GM12878 (cell line): ENCODE measurements around the gene CARD11. TPM values are rescaled to one million over a fixed set of nuclear protein-coding genes. Genes with fewer than 3 reads are reported as not detected.

ENCODE experiments used
- ATAC-seq: fragments of 200-7000 bp; cut with Tn5 transposase; 3 replicates; pipeline ENCODE4 v1.9.1; 2020; ENCODE audit warnings: mild to moderate bottlenecking, moderate library complexity
- BruUV-seq: library from RNA; stranded (reverse); fragments of 400-500 nt; replicated peaks from 2 replicates; lab custom pipeline; 2021; lab: Mats Ljungman, UMichigan
- CTCF ChIA-PET: fragments of 300-600 bp; sonication (Branson Sonifier 250); formaldehyde crosslinking; extraction: SDS; loops from one replicate; lab custom pipeline; 2021; ENCODE audit warnings: inconsistent platforms; lab: Yijun Ruan, JAX
- POLR2A ChIA-PET: fragments of 350-600 bp; formaldehyde crosslinking; extraction: SDS; loops from one replicate; lab custom pipeline; 2021; ENCODE audit warnings: inconsistent platforms; lab: Charles Lee
- RAD21 ChIA-PET: fragments of 300-600 bp; sonication (Branson Sonifier 250); formaldehyde crosslinking; loops from one replicate; lab custom pipeline; 2023; ENCODE audit warnings: antibody characterized with exemption; ENCODE audit not compliant: unreplicated experiment; lab: Charles Lee
- SMC1A ChIA-PET: fragments of 300-600 bp; sonication (Branson Sonifier 250); formaldehyde crosslinking; loops from one replicate; lab custom pipeline; 2023; ENCODE audit not compliant: unreplicated experiment, uncharacterized antibody; lab: Charles Lee
- DNase-seq: peaks from one replicate; pipeline ENCODE4 v3.0.0-alpha.2; 2011; ENCODE audit warnings: low read depth, low spot score
- FAIRE-seq: peaks from 3 replicates; lab custom pipeline; 2011; peaks lifted over from hg19 to GRCh38; lab: Jason Lieb, UNC
- H2AFZ ChIP-seq: 2 replicates; pipeline ENCODE4 v1.6.0; 2011; ENCODE audit warnings: low read depth, low read length, control low read depth; ENCODE audit not compliant: control insufficient read depth
- H3K27ac ChIP-seq: 2 replicates; pipeline ENCODE4 v1.5.1; 2011; ENCODE audit warnings: control low read depth; ENCODE audit not compliant: control insufficient read depth, insufficient read depth
- H3K27me3 ChIP-seq, 2 experiments: replicated peaks in 1 of 2; 2 replicates each; pipeline versions ENCODE4 v1.6.0 to v1.6.1; 2011; ENCODE audit warnings: low read length in 1 of 2; ENCODE audit not compliant: control insufficient read depth in 2 of 2, insufficient read depth in 2 of 2
- H3K36me3 ChIP-seq, 2 experiments: 2 replicates each; pipeline ENCODE4 v1.5.1; 2011; ENCODE audit warnings: low read length in 1 of 2; ENCODE audit not compliant: control insufficient read depth in 2 of 2, insufficient read depth in 2 of 2
- H3K4me1 ChIP-seq: 2 replicates; pipeline ENCODE4 v1.6.1; 2011; ENCODE audit warnings: mild to moderate bottlenecking, low read length, moderate library complexity, mixed read lengths; ENCODE audit not compliant: control insufficient read depth, insufficient read depth
- H3K4me2 ChIP-seq: 2 replicates; pipeline ENCODE4 v1.6.0; 2011; ENCODE audit warnings: control low read depth; ENCODE audit not compliant: control insufficient read depth, insufficient read depth
- H3K4me3 ChIP-seq: fragments of 200-600 bp; sonication (generic); 2 replicates; pipeline ENCODE4 v1.5.1; 2016
- H3K79me2 ChIP-seq: 2 replicates; pipeline ENCODE4 v1.6.0; 2011; ENCODE audit warnings: low read length; ENCODE audit not compliant: control insufficient read depth, insufficient read depth
- H3K9ac ChIP-seq: 2 replicates; pipeline ENCODE4 v1.8.0; 2011; ENCODE audit warnings: low read length, control low read depth, mixed read lengths; ENCODE audit not compliant: control insufficient read depth, insufficient read depth
- H3K9me3 ChIP-seq: replicated peaks from 3 replicates; pipeline ENCODE4 v1.5.1; 2011; ENCODE audit warnings: mild to moderate bottlenecking, low read length; ENCODE audit not compliant: control insufficient read depth, insufficient read depth
- H4K20me1 ChIP-seq: 2 replicates; pipeline ENCODE4 v1.6.0; 2011; ENCODE audit not compliant: control insufficient read depth, insufficient read depth
- BACH1 ChIP-seq: fragments of 450-650 bp; IDR thresholded peaks from 2 replicates; pipeline ENCODE4 v1.6.1; 2017; ENCODE audit warnings: mild to moderate bottlenecking, borderline replicate concordance
- EZH2 ChIP-seq: IDR thresholded peaks from 2 replicates; pipeline ENCODE4 v1.6.1; 2012; ENCODE audit warnings: low read depth, mild to moderate bottlenecking, control low read depth, inconsistent platforms, low read length, borderline replicate concordance; ENCODE audit not compliant: control insufficient read depth
- HDAC6 ChIP-seq: fragments of 200-600 bp; sonication (generic); IDR thresholded peaks from one replicate; pipeline ENCODE4 v1.8.0; 2017; ENCODE audit warnings: antibody characterized with exemption; ENCODE audit not compliant: unreplicated experiment
- MXI1 ChIP-seq: fragments of 150-350 bp; IDR thresholded peaks from 2 replicates; pipeline ENCODE4 v1.6.1; 2011; ENCODE audit warnings: low read depth, mild to moderate bottlenecking, inconsistent platforms, low read length, improper control_type of control experiment
- POU2F2 ChIP-seq: IDR thresholded peaks from 3 replicates; pipeline ENCODE4 v1.6.1; 2011; ENCODE audit warnings: low read depth, mild to moderate bottlenecking, low read length, borderline replicate concordance
- RBBP5 ChIP-seq: fragments of 200-600 bp; sonication (generic); conservative IDR thresholded peaks from 2 replicates; pipeline ENCODE4 v1.6.1; 2016
- RELA ChIP-seq: fragments of 450-650 bp; IDR thresholded peaks from 2 replicates; pipeline ENCODE4 v1.8.0; 2014; ENCODE audit warnings: borderline replicate concordance; ENCODE audit not compliant: partially characterized antibody
- SREBF1 ChIP-seq: IDR thresholded peaks from 2 replicates; pipeline ENCODE4 v1.6.1; 2012; ENCODE audit warnings: mild to moderate bottlenecking, low read length
- SREBF2 ChIP-seq: IDR thresholded peaks from 2 replicates; pipeline ENCODE4 v1.6.1; 2012; ENCODE audit warnings: mild to moderate bottlenecking, low read length
- ZZZ3 ChIP-seq: IDR thresholded peaks from 2 replicates; pipeline ENCODE4 v1.6.1; 2011; ENCODE audit warnings: low read depth; ENCODE audit not compliant: control insufficient read depth, insufficient read length
- WGBS: methylation state at CpG from one replicate; pipeline ENCODE4 v1.1.6; 2016; ENCODE audit warnings: low lambda C conversion rate; ENCODE audit not compliant: insufficient replicate concordance, insufficient coverage; ENCODE audit errors: missing lambda C conversion rate; 5-methylcytosine and 5-hydroxymethylcytosine counted together
- in situ Hi-C: fragments of 300-500 bp; cut with MboI; formaldehyde crosslinking; loops from 9 replicates; pipeline ENCODE4 v1.14.3; 2018; ENCODE audit warnings: mixed read lengths
- intact Hi-C: fragments of 100-400 bp; cut with micrococcal nuclease; formaldehyde crosslinking; loops from one replicate; pipeline ENCODE4 v1.14.2; 2022; ENCODE audit not compliant: unreplicated experiment
- polyA plus RNA-seq, 11 experiments: library from polyadenylated mRNA; depleted of rRNA in 4 of 11; unstranded in 6 of 11; stranded (reverse) in 5 of 11; fragments of >200 nt; fragmentation: Nextera tagmentation in 4 of 11; fragmentation: Illumina TruSeq in 1 of 11; extraction: Ambion mirVana in 4 of 11; extraction: Trizol in 1 of 11; gene quantifications; 1 replicate in 1 of 11; 2 replicates in 10 of 11; pipeline versions ENCODE4 v1.2.1 to v1.2.3, GENCODE V29; 2011 to 2016; ENCODE audit warnings: inconsistent platforms in 2 of 11, missing spikeins in 2 of 11, low read depth in 1 of 11
- total RNA-seq, 4 experiments: library from RNA; depleted of rRNA in 3 of 4; stranded (reverse); fragments of >200 nt in 3 of 4; fragmentation: Illumina TruSeq in 1 of 4; extraction: Trizol in 1 of 4; gene quantifications; 2 replicates each; pipeline versions ENCODE4 v1.2.1 to v1.2.3, GENCODE V29; 2013 to 2021

The CARD11 gene
- total and polyA plus RNA-seq, 10 of the 15 experiments (the other 5 are each of a cell fraction or from before 2014, with no cell fraction given) = 0.27 to 72.0 (median 28.4) TPM

DNA sequence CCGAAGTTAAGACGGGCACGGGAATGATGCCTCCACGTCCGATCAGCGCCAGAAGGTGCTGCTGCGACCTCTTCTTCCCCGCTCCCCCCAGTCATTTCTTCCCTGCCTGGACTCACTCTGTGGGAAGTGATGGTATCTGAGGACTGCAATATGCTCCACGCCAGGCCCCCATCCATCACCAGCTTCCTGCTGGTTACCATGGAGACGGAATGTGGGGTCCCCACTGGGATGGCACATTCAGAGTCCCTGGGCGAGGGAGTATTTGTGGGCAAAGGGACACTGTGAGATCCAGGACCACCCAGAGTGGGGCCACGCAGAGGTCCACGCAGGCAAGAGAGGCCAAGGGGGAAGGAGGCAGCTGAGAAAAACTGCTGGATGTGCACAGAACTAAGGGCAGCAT, 39.7 kb downstream of the CARD11 start:
- DNase-seq (no peak), FAIRE-seq (no peak), ATAC-seq (no peak)
- ChIA-PET POLR2A (no interaction called here), SMC1A (interaction anchor here (0.6 kb wide), 1 partner anchor 248 kb away, joined by 3 read pairs; no protein-coding TSS in a partner anchor), RAD21 (interaction anchor here (0.6 to 1.0 kb wide), 2 partner anchors 61 to 1434 kb away, joined by 3 read pairs; no protein-coding TSS in a partner anchor), CTCF (interaction anchor here (0.8 kb wide), 1 partner anchor 437 kb away, joined by 3 read pairs; no protein-coding TSS in a partner anchor)
- H3K4me3 ChIP-seq = no peak overlapping the region
- H3K27me3 ChIP-seq = no peaks in the 10 kb centered on the region
- H3K36me3 ChIP-seq = peaks cover 0 to 4% of the 10 kb centered on the region in 2 experiments; a peak in 2 of 4 replicates
- H4K20me1 ChIP-seq = no peaks in the 10 kb centered on the region; the same call in 1 of the 2 replicates
- in situ Hi-C loops = no loop called here
- 99% methylated on average over 12 of the region's 13 CpGs for WGBS
- no peaks in the 10 kb centered on the region for H3K4me1 ChIP-seq
- no peak overlapping the region for H3K4me2 ChIP-seq
- H3K27ac ChIP-seq = no peak overlapping the region
- no peaks in the 10 kb centered on the region; the same call in 1 of the 2 replicates for H3K79me2 ChIP-seq
- no peak for TF ChIP-seq RBBP5
- no peak for TF ChIP-seq POU2F2
- TF ChIP-seq SREBF2 = no peak
- TF ChIP-seq RELA = no peak
- TF ChIP-seq SREBF1 = no peak
- no peak for TF ChIP-seq HDAC6
- TF ChIP-seq ZZZ3 = no peak
- TF ChIP-seq BACH1 = no peak
- no peak for TF ChIP-seq MXI1
- TF ChIP-seq EZH2 = no peak
- H3K9me3 ChIP-seq = no peaks in the 10 kb centered on the region; the same call in 2 of the 3 replicates
- no TSS peak for BruUV-seq
- no peak overlapping the region for H3K9ac ChIP-seq
- no peak overlapping the region for H2AFZ ChIP-seq
- intact Hi-C loops = no loop called here
